NOMO-1 treated with dmso at 0.1 percent for 144 hours (cell line): Measurements from ENCODE around the gene UBE3D.

ENCODE experiments used
- DNase-seq: peaks from one replicate; lab custom pipeline; 2025; ENCODE audit not compliant: unreplicated experiment; lab: John Stamatoyannopoulos, UW

UBE3D gene, protein sequence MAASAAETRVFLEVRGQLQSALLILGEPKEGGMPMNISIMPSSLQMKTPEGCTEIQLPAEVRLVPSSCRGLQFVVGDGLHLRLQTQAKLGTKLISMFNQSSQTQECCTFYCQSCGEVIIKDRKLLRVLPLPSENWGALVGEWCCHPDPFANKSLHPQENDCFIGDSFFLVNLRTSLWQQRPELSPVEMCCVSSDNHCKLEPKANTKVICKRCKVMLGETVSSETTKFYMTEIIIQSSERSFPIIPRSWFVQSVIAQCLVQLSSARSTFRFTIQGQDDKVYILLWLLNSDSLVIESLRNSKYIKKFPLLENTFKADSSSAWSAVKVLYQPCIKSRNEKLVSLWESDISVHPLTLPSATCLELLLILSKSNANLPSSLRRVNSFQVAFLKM

DNA sequence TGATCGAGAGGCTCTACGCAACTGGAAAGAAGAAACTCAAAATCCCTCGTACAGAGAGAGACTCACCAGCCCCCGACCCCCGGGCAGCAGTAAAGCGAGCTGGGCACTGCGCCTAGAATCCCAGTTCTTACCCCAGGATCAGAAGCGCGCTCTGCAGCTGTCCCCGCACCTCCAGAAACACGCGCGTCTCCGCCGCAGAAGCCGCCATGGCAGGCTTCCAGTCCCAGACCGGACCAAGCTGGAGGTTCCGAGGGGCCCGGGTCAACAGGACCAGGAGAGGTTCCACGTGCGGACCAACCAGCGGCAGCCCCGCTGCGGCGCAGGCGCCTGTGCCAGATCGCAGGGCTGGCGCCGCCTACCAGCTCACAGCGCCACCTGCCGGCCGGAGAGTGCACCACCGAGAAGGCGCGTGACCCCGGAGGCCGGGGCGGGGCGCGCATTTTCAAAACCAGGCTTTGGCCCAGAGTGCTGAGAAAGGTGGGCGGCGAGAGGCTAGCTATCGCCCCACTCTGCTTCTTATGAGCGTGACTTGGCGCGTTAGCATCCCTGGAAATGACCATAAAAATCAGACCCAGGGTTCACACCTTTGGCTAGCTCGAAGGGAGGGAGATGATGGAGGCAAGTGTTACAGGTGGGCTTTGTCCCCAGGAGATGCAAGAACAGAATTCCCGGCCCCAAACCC, at the start of gene UBE3D:
UBE3D (minus strand) TSS at position 331 of the 682 bp plus-strand sequence; CDS start at position 208, 123 bp downstream.
- peak; percentile 67 for DNase-seq

DNA sequence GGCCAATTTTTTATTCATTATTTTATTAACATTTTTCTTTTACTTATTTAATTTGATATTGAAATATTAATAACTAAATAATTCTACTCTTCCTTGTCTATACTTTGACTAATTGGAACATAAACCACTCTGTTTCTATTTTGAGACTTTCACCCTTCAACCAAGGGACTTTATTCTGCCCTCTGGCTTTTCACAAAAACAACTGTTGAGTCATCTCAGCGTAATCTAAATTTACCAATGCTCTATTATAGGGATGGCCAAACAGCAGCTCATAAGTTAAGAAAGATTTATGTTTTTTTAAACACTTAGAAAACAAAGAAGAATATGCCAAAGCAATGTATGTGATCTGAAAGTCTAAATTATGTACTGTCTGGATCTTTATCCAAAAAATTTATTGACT, 48.5 kb upstream of the UBE3D start:
- DNase-seq = no peak

DNA sequence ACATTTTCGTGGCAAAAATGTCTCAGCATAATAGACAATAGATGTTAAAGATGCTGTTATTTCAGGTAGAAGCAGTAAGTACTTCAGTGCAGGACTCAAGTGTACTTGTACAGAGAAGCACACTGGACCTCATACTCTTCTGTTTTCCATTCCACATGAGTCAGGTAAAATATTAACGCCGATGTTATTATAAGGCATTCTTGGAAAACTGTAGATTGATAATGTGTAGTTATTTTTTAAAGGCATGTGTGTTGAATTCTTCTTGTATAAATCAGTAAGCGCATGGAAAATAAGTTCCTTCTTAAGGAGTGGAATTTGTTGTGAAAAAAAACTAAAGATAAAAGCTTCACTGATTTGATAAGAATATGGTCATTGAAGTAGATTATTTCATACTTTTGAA, 47.6 kb upstream of the UBE3D start:
- DNase-seq = no peak

DNA sequence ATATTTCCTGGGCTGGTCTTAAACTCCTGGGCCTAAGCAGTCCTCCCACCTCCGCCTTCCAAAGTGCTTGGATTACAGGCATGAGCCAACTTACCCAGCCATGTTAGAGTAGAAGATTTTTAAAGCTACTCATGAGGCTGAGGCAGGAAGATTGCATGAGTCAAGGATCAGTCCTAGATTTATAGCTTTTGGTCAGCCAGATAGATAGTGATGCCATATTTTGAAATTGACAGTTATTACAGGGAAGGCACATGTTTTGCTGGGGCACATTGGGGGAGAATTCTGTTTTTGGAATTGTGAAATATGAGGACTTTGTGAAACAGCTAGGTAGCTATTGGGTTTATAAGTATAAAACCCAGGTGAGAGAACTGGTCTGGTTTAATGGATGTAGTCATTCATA, 42.7 kb upstream of the UBE3D start:
- DNase-seq = peak; percentile 53

DNA sequence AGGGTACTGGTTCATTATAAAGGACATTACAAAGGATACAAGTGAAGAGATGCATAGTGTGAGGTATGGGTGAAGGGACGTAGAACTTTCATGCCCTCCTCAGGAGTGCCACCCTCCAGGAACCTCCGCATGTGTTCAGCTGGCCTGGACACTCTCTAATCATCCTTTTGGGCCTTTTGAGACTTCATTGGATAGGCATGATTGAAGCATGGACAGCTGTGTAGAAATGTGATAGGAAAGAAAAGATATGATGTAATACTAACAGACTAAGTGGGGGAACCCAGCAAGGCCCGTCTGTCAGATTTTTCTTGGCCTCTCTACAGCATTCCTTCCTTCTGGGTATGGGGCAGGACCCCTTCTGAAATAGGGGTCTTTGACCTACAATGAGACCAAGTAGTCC, 32.9 kb upstream of the UBE3D start:
- DNase-seq = no peak

DNA sequence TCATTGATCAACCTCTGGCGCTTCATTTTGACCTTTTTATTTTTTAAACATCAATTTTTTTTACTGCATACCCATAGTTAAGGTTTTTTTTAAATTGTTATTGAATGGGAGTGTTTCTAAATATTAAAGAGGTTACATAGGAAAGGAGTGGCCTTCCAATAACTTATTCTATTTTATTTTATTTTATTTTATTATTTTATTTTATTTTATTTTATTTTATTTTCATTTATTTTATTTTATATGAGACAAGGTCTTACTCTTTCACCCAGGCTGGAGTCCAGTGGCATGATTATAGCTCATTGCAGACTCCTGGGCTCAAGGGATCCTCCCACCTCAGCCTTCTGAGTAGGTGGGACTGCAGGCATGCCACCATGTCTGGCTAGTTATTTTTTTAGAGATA, 32.0 kb upstream of the UBE3D start:
- no peak for DNase-seq

DNA sequence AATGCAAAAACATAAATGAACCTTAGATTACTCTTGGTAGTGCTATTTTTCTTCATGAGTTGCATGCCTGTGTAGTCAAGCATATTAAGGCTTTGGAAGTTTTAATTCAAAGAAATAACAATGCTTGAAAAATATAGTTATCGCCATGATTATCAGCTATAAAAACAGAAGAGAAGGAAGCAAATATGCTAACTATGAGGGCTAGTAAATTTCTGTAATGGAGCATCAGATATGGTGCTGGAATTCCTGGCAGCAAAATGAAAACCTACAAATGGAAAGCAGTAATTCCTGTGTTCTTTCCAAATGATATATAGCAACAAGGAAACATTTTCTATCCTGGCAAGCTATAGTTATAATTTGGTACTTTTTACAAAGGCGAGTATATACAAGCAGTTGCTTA, 31.6 kb upstream of the UBE3D start:
- no peak for DNase-seq

DNA sequence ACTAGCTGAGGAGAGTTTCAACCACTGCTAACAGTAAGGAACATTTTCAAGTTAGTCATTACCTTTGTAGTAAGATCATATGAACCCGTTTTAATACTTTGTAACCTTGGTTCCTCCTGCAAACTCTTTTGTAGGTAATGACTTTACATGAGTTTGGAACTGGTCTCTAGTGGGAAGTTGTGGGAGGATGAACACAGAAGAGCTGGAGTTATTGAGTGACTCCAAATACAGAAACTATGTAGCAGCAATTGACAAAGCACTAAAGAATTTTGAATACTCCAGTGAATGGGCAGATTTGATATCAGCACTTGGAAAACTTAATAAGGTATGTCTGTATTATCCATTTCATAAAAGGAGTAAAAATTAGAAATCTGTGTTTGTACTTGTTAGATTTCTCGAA, 31.1 kb upstream of the UBE3D start:
- no peak for DNase-seq

DNA sequence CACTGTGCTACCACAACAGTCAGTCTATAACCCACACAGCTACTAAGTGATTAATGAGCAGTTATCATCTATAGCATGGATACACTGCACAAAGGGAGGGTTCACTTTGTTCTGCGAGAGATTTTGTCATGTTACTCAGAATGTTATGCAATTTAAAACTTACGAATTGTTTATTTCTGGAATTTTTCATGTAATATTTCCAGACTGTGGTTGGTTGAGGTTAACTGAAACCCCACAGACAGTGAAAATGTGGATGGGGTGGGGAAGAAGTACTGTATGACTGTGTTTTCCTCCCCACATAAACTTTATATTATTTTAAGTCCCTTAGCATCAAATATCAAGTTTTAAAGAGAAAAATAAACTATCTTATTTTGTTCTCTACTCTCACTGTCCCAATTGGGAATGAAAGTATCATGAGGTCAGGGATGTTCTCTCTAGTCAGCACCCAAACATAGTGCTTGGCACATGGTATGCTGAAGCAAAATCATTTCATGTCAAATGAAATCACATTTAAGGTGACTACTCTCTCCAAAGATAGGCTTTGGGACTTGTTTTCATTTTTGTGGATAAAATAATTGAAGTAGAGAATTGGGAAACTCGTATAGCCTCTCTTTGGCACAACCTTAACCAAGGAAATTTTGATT, 27.2 kb upstream of the UBE3D start:
- DNase-seq = no peak

DNA sequence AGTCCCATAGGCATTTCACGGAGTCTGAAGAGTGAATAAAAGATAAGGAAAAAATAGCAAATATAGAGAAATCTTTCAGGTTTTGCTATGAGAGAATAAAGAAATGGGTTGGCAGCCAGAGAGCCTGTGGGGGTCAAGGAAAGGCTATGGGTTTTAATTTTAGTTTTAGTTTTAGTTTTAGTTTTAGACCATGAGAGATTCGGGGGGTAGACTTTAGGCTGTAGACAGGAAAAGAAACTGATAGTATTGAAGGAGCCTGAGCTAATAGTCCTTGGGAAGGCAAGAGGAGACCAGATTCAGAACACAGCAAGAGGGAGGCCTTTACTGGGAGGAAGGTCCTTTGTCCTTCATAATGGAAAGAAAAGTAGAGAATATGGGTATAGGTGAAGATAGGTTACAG, 21.1 kb upstream of the UBE3D start:
- DNase-seq = no peak

DNA sequence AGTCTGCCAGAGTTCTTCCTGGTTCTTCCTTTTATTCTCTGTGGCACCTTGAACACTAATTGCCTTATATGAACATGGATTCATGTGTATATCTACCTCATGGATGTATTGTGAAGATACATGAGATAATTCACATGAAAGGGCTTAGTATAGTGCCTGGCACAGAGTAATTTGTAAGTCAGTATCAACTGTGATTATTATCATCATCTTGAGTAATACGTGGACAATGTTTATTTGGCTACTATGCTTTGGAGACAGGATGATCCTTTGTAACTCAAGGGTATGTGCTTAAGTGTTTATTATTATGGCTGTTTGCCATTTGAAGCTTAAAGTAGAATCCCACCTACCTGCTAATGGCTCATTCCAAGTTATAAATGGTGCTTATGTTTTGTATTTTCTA, 17.8 kb upstream of the UBE3D start:
- no peak for DNase-seq

DNA sequence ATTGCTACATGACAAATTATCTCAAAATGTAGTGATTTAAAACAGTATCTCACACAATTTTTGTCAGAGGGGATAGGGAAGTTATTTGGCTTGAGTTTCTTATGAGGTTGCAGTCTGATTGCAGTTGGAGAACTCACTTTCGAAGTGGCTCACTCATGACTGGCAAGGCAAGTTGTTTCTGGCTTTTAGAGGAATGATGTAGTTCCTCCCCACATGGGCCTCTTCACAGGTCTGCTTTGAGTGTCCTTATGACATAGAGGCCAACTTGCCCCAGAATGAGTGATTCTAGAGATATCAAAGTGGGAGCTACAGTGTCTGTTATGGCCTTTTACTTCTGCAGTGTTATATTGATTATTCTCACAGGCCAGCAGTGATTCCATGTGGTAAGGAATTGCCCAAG, 8.0 kb upstream of the UBE3D start:
- DNase-seq = peak; percentile 7

DNA sequence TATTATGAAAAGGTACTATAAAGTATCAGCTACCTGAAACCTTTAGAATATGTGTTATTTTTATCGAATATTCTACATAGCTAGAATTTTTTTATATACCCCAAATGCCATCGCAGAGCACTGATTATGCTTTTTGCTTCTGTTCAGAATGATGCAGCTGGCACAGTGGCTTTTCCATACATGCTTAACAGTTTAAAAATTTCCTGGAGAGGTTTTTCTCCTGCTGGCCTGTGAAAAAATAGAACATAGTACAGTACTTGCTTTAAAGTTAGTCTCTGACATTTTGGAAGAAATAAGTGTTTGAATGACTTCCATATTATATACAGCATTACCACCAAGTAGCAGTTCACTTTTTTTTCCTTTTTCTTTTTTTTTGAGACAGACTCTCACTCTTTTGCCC, 7.1 kb upstream of the UBE3D start:
- no peak for DNase-seq

DNA sequence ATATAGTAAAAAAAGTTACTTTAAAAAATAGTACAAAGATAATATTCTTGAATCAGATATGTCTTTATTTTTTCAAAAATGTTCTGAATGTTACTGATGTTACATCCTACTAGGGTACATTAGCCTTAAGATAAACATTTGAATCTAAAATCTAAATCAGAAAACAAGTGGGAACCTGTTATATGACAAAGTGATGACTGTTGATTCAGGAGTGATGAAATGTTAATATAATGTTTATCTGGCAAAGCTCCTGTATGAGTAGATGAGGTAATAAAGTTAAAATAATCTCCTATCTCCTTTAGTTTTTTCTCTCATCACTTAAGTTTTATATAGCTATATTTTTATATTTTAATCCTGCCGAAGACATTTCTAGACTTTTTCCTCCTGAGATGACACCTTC, 6.1 kb upstream of the UBE3D start:
- no peak for DNase-seq

DNA sequence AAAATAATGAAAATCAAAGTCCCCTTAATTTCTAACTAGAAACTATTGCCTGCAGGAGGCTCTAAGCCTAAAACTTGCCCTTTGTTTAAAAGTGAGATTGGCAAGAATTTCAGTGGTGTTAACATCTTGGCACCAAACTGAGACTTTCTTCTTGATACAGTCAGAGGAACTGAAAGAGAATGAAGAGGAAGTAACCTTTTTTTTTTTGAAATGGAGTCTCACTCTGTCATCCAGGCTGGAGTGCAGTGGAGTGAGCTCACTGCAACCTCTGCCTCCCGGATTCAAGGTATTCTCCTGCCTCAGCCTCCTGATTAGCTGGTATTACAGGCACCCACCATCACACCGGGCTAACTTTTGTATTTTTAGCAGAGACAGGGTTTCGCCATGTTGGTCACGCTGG, 5.4 kb upstream of the UBE3D start:
- peak; percentile 53 for DNase-seq

DNA sequence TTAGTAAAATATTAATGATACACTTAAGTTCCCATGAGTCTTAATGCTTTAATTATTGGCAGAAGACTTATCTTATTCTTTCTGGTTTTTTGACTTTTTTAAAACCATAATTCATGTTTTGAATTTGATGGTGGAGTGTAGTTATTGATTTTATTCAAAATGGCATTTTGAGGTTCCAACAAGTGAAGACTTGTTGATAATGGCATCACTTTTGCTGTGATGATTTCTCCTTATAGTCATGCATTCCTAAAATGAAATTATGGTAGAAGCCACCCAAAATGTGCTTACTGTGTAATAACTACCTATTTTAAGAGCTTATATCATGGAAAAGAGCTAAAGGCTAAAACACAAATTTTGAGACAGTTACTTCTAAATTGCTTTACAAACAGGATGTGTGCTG, 4.0 kb upstream of the UBE3D start:
- no peak for DNase-seq

DNA sequence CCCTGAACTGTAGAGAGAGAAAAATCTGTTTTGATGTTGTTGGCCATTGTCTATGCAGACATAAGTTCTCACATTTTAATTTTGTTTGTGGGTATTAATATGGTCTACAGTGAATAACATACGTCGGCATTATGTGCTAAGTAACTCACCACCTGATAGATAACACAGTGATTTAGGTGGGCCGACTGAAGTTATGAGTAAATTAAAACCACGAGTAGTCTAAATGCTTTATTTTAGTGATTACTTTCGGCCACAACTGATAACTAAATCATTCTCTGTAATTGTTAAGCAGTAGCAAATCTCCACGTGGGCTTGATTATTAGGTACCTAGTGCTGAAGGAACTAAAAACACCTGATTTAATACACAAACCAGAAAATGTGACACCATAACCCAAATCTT, 3.0 kb upstream of the UBE3D start:
- no peak for DNase-seq

DNA sequence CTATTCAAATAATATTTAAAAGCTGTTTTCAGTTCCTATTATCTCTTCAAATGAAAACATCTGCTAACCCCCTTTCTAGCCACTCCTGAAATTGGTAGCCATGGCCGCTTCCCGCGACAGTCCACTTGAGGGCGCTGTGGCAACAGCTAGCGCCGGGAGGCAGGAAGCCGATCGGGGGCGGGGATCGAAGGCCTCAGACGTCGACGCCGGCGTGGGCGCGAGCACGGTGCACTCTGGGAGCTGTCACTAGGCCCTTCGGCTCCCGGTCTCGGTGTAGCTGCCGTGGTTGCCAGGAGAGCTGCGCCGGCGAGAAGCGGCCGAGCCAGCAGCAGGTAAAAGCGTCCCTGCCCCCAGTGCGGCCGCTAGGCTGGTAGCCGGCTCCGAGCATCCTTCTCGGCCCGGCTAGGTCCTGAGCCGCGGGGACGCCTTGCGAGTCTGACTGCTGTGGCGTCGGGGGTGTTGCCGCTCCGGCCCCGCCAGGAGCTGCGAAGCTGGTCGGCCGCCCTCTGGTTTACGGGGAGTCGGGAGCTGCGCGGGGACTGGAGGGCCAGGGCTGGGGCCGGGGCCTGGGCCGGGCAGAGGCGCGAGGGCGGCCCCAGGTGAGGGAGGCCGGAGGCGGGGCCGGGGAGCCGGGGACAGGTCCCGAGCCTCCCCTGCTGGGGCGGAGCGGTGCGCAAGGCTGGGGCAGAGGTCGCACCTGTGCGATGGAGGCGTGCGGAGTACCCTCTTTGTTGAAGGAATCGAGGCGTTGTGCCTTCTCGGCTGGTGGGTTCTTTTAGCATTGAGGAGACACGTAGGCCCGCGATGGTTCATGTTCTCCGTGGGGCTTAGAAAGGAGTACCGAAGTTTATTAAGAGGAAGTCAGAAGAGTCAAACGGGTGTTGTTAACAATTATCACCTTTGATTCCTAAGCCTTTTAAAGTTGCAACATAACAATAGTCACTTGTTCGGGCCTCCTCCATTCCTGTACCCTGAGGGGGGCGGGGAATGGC, 2.1 kb upstream of the UBE3D start, which contains the start of gene DOP1A:
DOP1A (plus strand) TSS at position 224 of the 992 bp plus-strand sequence. CDS start 29,307 bp downstream, outside the sequence.
- DNase-seq = peak; percentile 97

DNA sequence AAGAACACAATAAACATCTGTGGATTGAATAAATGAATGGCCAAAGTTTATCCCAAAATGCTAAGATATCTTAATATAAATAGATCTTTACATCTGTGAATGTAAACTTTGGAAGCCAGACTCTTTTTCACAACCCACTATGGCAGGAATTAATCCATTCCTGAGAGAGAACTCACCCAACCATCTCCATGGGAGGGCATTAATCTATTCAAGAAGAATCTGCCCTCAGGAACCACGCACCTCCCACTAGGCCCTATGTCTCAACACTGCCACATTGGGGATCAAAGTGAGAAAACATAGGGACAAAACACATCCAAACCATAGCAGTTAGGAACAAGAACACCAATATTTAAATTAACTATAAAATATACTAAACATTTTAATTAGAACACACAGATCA, 3.4 kb downstream of the UBE3D start:
- no peak for DNase-seq

DNA sequence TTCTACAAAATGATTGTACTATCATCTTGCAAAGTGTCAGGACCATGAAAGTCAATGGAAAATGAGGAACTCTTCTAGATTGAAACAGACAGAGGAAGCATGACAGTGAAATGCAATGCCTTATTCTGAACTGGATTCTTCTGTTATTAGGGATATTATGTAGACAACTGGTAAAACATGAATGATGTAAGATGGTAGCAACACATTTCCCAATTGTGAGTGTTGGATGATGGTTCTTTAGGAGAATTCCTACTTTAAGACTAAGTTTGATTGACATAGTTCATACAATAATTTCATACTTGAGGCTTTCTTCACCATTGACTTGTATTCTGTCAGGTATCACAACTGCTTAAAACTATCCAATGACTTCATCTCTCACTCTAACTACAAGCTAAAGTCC, 4.5 kb downstream of the UBE3D start:
- DNase-seq = no peak
